Activated gamma-delta T cell treated with anti-CD3 and anti-CD28 coated beads, Interleukin-2, amount 50 U/mL, for 16 hours (primary cell): ENCODE results near the gene CA14.
"Not testable (repeated sequence)": the region's sequence is repeated elsewhere in the genome, so short reads cannot be mapped to it uniquely, and the experiment has no call there.

Experiments used
- DNase-seq: peaks from one replicate; pipeline ENCODE4 v3.0.0-alpha.2; 2020; ENCODE audit warnings: low read depth

The CA14 gene

GRCh38 chr1:150257624-150258585 is at the start of gene CA14:
Gene CA14 (plus strand): TSS chr1:150257774. CDS start chr1:150258129, 355 bp downstream.
- no peak for DNase-seq

GRCh38 chr1:150208460-150208859 is 49.1 kb upstream of the CA14 start:
- not testable (repeated sequence) for DNase-seq

- DNase-seq, result no peak
Observed at GRCh38 chr1:150210091-150210490, 47.5 kb upstream of the CA14 start.

GRCh38 chr1:150210706-150211105 is 46.9 kb upstream of the CA14 start:
- DNase-seq, result no peak

- DNase-seq, result no peak
Observed at GRCh38 chr1:150212070-150212469, 45.5 kb upstream of the CA14 start.

GRCh38 chr1:150213170-150214098 is 44.1 kb upstream of the CA14 start:
- DNase-seq, result peak; percentile 84

- DNase-seq, result not testable (repeated sequence)
Observed at GRCh38 chr1:150214099-150214756, 43.3 kb upstream of the CA14 start.

- not testable (repeated sequence) for DNase-seq
Observed at GRCh38 chr1:150215855-150216254, 41.7 kb upstream of the CA14 start.

- DNase-seq, result no peak
Observed at GRCh38 chr1:150221552-150221951, 36.0 kb upstream of the CA14 start.

- DNase-seq, result no peak
Observed at GRCh38 chr1:150224983-150225382, 32.6 kb upstream of the CA14 start.

GRCh38 chr1:150225546-150225945 is 32.0 kb upstream of the CA14 start:
- no peak for DNase-seq

- no peak for DNase-seq
Observed at GRCh38 chr1:150226486-150226885, 31.1 kb upstream of the CA14 start.

GRCh38 chr1:150227228-150227627 is 30.3 kb upstream of the CA14 start:
- no peak for DNase-seq

GRCh38 chr1:150228246-150228645 is 29.3 kb upstream of the CA14 start:
- DNase-seq, result not testable (repeated sequence)

- DNase-seq, result not testable (repeated sequence)
Observed at GRCh38 chr1:150232921-150233320, 24.7 kb upstream of the CA14 start.

- no peak for DNase-seq
Observed at GRCh38 chr1:150233359-150234308, 23.9 kb upstream of the CA14 start.

GRCh38 chr1:150234309-150234565 is 23.3 kb upstream of the CA14 start:
- no peak for DNase-seq

- DNase-seq, result peak; percentile 87
Observed at GRCh38 chr1:150234566-150235293, 22.8 kb upstream of the CA14 start.

GRCh38 chr1:150235294-150235851 is 22.2 kb upstream of the CA14 start:
- peak; percentile 18 for DNase-seq
